CMK (cell line): ENCODE data around the gene GABARAPL2.
"Not testable (repeated sequence)": the region's sequence is repeated elsewhere in the genome, so short reads cannot be mapped to it uniquely, and the experiment has no call there.

Experiments
- DNase-seq: peaks from one replicate; pipeline ENCODE4 v3.0.0-alpha.2; 2010; ENCODE audit warnings: low read depth

GABARAPL2 gene

DNA sequence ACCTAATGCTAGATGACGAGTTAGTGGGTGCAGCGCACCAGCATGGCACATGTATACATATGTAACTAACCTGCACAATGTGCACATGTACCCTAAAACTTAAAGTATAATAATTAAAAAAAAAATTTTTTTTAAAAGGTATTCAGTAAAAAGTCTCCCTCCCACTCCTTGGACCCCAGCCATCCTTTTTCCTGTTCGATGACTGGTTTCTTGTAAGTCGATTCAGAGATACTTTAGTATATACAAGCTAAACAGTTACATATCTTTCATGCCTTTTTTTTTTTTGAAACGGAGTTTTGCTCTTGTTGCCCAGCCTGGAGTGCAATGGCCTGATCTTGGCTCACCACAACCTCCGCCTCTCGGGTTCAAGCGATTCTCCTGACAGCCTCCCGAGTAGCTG lies 25.7 kb downstream of the GABARAPL2 start:
- not testable (repeated sequence) for DNase-seq

DNA sequence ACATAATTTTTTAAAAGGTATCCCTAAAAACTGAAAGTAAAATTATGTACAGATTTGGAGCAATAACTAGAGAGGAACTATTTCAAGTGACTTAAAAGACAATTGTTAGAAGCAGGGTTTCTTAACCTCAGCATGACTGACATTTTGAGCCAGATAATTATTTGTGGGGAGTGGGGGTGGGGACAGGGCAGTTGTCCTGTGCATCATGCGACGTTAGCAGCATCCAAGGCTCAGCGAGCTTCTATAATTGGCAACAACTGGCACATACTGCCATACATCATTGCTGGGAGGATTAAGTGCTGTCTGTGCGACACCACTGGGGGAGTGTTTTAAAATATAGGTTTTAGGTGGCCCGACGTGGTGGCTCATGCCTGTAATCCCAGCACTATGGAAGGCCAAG lies 27.1 kb downstream of the GABARAPL2 start:
- DNase-seq = no peak

DNA sequence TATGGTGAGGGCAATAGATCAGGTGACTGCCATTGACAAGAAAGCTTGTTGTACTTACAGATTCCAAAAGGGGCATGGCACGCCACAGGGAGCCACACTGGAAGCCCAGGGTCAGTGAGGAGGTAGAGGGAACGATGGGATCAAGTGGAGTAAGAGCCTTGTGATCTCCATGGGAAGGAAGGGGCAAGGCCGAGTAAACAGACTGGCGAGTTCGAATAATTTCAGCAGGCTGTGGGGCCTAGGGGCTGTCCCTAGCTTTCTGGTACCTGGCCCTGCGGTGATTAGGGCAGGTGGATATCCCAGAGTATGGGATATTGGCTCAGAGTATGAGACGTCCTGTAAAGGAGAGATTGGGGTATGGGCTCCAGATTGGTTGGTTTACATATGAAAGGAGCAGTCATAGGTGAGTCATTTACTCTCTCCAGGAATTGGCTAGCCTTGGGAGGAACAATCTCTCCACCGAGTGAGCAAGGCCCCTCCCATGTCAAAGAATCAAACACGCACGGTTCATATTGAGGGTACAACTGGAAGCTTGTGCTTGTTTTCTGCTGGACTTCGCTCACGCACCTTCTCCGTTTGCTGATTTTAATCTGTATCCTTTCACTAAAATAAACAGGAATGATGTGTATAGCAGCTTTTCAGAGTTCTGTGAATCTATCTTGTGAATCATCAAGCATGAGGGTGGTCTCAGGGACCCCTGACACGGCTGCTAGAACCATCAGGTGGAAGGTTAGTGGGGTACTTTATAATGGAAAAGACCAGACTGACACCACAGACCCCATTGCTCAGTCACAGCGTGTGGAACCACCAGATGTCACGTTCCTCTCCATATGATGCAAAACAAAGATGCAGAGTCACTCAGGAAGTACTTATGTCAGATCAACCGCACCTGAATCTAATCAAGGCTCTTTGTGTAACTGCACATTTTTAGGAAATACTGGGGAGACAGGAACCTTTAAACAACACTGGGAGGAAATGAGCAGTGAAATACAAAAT lies 27.9 kb downstream of the GABARAPL2 start:
- DNase-seq = no peak

DNA sequence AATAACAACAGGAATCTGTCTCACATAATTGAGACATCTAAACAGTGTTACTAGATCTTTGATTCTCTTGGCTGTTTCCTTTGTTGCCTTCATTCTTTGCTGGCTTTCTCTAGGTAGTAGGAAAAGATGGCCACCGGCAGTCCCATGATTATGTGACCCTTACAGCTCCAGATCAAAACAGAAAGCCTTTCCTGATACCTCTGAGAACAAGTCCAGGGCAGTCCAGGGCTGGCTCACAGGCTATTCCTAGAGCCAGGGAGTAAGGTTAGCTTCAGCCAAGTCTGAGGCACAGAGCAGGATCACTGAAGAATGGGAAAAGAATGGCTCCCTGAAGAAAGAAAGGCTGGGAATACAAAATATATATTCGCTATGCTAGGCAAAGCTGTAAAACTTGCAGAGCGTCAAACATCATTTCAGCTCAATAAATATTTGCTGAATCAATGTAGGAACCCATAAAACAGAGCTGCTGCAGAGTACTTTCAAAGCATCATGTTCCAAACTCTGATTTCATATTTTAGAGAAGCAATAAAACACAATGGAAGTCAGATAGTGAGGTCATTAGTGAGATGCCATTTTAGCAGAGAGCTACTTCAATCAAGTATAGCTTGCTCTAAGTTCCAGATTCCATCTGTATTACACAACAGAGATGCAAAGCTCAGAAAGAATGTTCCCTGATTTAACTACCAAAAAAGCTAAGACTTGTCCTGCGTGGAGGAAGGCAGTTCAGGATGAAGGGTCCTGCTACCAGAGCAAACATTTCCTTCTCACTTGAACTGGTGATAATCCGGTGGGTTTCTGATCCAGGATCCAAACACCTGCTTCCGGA lies 33.5 kb downstream of the GABARAPL2 start:
- DNase-seq = no peak

DNA sequence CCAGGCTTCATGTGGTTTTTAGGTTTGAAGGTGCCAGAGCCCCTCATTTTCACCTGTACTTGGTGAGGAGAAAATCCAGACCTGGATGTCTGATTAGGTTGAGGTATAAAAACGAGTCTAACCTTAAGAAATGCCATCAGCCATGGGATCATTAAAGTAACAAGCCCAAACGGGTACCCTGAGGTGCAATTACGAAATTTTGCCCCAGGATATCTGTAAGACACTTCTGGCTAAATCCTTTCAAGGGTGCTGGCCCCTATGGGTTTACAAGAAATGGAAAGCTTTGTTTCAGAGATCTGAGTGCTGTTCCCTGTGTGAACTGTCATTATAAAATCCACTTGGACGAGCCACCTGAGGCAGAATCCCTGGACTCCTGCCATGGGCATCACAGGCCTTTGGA lies 37.1 kb downstream of the GABARAPL2 start:
- DNase-seq = no peak

DNA sequence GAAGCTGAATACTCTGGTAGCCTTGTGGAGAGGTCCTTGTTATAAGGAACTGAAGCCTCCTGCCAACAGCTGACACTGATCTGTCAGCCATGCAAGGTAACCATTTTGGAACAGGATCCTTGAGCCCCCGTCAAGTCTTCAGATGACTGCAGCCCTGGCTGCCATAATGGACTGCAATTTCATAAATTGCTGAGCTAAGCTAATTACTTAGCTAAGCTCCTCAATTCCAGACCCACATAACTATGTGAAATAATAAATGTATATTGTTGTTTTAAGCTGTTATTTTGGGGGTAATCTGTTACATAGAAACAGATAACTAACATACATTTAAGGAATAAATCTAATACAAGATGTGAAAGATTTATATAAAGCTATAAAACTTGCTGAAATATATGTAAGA lies 40.3 kb downstream of the GABARAPL2 start:
- no peak for DNase-seq

DNA sequence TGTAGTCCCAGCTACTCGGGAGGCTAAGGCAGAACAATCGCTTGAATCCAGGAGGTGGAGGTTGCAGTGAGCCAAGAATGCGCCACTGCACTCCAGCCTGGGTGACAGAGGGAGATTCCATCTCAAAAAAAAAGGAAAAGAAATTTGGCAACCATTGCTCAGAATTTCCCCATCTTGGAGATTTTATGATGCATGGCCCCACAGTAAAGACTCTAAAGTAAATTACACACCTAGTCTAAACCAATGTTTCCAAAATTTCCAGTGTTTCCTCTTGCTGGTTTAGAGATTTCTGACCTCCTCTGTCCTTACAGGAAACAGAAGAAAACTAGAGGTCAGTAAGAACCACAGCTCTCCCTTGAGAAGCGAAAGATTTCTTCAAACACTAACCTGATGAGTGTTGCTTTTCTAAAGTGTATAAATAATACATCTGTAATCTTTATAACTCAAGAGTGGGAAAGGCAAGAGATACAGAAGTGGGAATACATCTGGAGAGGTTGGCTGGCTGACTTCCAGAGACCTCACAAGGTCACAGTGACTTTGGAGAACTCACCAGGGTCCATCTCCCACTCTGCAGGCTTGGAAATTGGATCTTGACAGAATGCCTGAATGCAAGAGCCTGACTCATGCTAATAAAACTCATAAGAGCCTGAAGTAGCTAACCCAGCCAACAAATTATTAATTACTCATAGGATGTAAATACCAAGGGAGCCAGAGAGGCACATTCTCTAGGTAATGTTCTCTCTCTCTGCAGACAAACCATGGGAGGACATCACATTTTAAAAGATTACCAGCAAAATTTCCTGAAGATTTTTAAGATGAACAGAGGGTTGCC lies 48.1 kb downstream of the GABARAPL2 start:
- DNase-seq = no peak

DNA sequence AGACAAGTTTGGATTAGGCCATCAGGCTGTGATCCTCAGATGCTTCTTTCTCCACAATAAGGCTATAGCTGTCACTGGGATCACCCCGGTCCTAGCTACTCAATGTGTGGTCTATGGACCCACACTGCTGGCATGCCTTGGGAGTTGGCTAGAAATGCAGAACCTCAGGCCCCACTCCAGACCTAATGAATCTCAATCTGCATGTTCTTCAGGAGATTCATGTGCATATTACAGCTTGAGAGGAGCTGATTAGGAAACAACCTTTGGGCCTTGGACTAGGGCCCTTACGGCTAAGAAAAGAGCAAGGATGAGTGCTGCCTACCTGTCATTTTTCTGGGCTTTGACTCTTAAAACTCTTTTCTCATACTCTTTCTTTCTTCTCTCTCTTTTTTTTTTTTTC lies 49.4 kb downstream of the GABARAPL2 start:
- no peak for DNase-seq

DNA sequence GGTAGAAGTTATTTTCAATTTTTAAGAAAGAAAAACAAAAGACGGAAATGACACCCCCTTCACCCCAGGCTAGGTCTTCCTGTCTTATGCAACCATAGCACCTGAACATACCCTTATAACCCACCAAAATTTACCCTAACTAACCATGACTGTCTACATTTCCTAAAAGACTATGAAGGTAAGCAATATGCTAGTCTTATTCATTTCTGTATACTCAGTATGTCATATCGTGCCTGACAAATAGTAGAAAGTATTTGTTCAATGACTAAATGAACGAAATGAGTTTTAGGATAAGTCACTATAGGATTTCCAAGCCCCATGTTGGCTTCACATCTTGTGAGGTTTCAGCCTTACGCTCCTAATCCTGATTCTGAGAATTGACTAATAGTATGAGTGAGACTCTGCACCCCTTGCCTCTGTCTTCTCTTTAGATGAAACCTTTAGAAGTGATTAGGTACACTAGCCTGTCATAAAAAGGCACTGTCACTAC lies 50.4 kb downstream of the GABARAPL2 start:
- DNase-seq = no peak

DNA sequence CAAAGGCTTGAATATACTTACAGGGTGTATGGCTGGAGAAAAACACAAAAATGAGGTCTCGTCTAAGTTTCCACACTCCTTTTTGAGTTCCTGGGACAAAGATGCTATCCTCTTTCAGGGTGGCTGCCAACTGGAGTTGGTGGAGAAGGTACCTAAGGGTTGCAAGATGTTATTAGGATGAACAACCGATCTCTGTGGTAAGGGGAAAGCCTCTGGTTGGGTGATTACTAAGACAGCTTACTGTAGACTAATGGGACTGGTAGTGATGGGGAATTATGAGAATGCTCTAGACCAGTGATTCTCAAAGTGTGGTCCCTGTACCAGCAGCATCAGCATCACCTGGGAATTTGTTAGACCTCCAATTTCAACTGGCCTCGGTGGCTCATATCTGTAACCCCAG lies 50.9 kb downstream of the GABARAPL2 start:
- no peak for DNase-seq

DNA sequence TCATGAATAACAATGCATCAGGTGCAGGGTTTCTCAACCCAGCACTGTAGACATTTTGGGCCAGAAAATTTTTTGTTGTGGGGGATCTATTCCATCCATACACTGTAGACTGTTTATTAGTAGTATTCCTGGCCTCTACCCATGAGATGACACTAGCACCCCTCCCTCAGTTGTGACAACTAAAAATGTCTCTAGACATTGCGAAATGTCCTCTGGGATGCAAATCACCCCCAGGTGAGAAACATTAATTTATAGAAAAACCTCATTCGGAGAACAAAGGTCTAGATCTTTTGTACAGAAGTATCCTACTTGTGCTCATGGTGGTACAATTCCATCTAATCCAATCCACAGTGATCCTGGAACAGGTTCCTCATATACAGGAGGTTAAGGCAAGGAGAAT lies 52.6 kb downstream of the GABARAPL2 start:
- DNase-seq = no peak

DNA sequence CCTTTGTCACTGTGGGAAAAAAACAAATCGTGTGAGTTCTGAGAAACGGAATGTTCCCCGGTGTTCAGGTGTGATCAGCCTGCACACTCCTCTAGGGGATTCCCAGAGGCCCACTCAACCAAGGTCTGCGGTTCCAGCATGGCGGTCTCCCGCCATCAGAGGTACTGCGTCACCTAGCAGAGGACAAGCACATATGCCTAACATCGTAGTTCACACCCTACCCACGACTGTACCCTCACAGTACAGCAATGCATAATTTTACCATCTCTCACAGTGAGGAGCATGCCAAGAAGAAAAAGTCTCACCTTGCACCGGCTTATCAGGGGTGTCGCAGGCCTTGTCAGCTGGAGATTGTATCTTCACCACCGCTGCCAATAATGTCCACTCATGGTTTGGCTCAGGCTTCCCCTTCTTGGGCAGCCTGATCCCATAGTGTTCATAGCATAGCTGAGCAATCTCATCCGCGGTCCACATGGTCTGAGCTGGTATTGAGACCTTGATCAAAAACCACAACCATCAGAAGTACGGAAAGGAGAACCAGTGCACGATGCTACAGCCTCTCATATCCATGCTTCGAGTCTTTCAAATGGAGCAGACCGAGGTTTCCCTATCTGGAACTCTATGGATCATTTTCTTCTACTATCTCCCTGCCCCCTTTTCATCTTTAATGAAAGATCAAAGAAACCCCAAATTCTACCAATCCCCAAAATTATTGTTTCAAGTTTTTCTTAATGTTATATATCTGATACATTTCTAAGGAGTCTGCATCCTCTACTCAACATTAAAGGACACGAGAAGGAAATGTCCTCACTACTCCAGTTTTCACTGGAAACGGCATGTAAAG lies 54.4 kb downstream of the GABARAPL2 start:
- DNase-seq = peak; percentile 63

DNA sequence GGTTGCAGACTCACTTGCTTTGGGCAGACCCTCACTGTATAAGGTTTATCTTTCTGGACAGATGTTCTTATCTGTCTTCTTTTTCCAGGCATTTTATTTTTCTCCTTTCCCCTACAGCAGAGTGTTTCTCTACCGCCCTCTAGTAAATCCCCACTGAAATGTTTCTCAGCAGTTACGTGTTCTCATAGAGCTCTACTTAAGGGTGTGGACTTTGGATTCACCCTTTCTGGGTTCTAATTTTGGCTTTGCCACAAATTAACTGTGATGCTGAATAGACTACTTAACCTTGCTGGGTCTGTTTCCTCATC lies 54.9 kb downstream of the GABARAPL2 start:
- DNase-seq = peak; percentile 52

DNA sequence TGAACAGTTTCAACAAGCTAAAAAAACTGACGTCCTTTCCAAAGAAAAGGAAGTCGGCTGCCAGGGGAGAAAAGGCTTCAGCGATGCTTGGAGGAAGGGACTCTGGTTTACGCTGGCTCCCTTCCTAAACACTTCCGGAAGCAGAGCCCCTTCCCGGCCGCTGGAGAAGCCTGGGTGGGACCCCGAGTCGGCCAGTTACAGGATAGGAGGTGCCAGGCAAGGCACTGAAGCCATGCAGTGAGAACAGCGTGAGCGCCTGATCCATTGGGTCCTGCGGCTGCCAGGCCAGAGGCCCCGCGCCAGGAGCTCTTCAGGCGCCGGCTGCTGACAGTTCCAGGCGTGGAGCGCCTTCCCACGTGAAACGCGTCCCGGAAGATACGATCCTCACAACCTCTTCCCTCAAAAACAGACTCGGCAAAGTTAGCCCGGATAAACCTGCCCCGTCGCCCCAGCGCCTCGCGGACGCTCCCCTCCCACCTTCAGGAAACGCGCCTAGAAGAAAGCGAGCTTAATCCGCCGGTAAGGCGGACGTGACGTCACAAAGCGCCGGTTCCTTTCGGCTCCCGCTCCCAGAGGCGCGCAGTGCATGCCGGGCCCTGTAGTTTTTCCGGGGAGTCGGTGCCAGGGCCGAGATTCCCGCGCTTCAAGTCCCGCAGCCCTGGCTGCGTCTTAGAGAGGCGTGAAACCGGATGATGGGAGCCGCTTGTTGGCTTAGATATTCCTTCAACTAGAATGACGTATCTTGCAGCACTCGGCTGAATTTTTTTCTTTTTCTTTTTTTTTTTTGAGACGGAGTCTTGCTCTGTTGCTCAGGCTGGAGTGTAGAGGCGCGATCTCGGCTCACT lies 56.8 kb downstream of the GABARAPL2 start, which contains the start of gene ADAT1:
Gene ADAT1, minus strand, starts transcription at position 521 of the 845 bp plus-strand sequence. CDS start 2,482 bp downstream, outside the sequence.
- DNase-seq = peak; percentile 90

DNA sequence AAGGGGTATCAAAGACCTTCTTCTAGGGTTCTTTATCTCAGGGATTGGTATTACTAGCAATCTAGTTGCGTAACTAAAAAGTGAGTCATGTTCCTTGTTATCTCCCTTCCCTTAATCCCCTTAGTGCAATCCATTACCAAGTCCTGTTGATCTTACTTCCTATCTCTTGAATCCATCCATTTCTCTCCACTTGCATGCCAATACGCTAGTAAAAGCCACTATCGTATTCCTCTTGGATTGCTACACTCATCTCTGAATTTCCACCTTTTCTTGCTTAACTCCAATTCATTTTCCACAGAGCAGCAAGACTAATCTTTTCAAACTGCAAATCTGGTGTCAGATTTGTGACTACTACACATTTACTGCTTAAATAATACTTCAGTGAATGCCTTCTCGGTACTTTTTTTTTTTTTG lies 58.7 kb downstream of the GABARAPL2 start:
- no peak for DNase-seq

DNA sequence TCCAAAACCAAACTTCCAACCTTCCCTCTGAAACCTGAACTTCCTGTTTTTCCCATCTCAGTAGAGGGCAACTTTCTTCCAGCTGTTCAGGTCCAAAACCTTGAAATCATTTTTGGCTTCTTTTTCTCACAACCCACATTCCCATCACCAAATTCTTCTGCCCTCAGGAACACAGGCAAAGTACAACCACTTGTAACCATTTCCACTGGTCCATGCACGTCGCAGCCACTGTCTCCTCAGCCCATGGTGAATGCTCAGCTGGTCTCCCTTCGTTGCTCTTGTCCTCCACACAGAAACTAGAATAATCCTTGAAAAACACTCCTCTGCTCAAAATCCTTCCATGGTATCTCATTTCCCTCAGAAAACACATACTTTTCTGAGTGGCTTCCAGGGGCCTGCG lies 60.6 kb downstream of the GABARAPL2 start:
- no peak for DNase-seq
